ENCODE measurements around the gene BCL3. TPM values are rescaled to one million over a fixed set of nuclear protein-coding genes. Genes with fewer than 3 reads are reported as not detected.

Gene BCL3
- total and polyA plus RNA-seq, 2 of the 13 experiments (the other 11 are each of a cell fraction or from before 2014, with no cell fraction given), result 2.3 to 4.0 TPM

- TF ChIP-seq MAZ (IDR thresholded peaks at IDR 0.05; ENCODE audit: borderline replicate concordance, low read depth, low read length) (peak; percentile 60; the same call in 1 of the 2 replicates), MAZ (CRISPR knock-in tag; IDR thresholded peaks at IDR 0.05; ENCODE audit: low read depth) (no peak), MTERF4 (CRISPR knock-in tag; IDR thresholded peaks at IDR 0.05) (no peak), ZNF282 (IDR thresholded peaks at IDR 0.05; ENCODE audit: partially characterized antibody) (no peak), ZFY (CRISPR knock-in tag; IDR thresholded peaks at IDR 0.05) (peak; percentile 28), YY1 (IDR thresholded peaks at IDR 0.05; ENCODE audit: insufficient read depth, insufficient replicate concordance, low read depth, low read length) (peak; percentile 68), AGO2 (optimal IDR thresholded peaks at IDR 0.05; ENCODE audit: low read depth, low read length) (peak; percentile 39), ZFX (CRISPR knock-in tag; IDR thresholded peaks at IDR 0.05; ENCODE audit: low read depth) (0 out of 2 replicates have a peak, but pooled peaks have one; percentile 10), KMT2B (CRISPR knock-in tag; IDR thresholded peaks at IDR 0.05) (no peak), SP4 (CRISPR knock-in tag; IDR thresholded peaks at IDR 0.05) (no peak), HNF4A (CRISPR knock-in tag; IDR thresholded peaks at IDR 0.05) (0 out of 2 replicates have a peak, but pooled peaks have one; percentile 32), ZNF687 (CRISPR knock-in tag; IDR thresholded peaks at IDR 0.05) (peak; percentile 25; the same call in 1 of the 2 replicates), ZSCAN20 (CRISPR knock-in tag; IDR thresholded peaks at IDR 0.05; ENCODE audit: borderline replicate concordance) (no peak), GPN1 (CRISPR knock-in tag; IDR thresholded peaks at IDR 0.05; ENCODE audit: borderline replicate concordance) (no peak), ZNF572 (CRISPR knock-in tag; IDR thresholded peaks at IDR 0.05) (no peak), SALL1 (CRISPR knock-in tag; IDR thresholded peaks at IDR 0.05) (peak; percentile 13; the same call in 1 of the 2 replicates), ZSCAN25 (CRISPR knock-in tag; IDR thresholded peaks at IDR 0.05) (peak; percentile 74), TEF (CRISPR knock-in tag; IDR thresholded peaks at IDR 0.05) (no peak), ZNF773 (CRISPR knock-in tag; IDR thresholded peaks at IDR 0.05; ENCODE audit: borderline replicate concordance) (peak; percentile 31; the same call in 1 of the 2 replicates), PATZ1 (CRISPR knock-in tag; IDR thresholded peaks at IDR 0.05) (peak; percentile 69; the same call in 1 of the 2 replicates), NCOR1 (IDR thresholded peaks at IDR 0.05; ENCODE audit: borderline replicate concordance, low read length) (no peak)
Measured at GRCh38 chr19:44748426-44749254, at the start of gene BCL3 (continued).
